Astrocyte (in vitro differentiated cells and primary cell): Measurements from ENCODE around the gene CHN2. TPM values are rescaled to one million over a fixed set of nuclear protein-coding genes. Genes with fewer than 3 reads are reported as not detected.

Experiments
- DNase-seq: peaks from one replicate; pipeline ENCODE4 v3.0.0-alpha.2; 2010; ENCODE audit warnings: low read depth
- FAIRE-seq: peaks from 2 replicates; lab custom pipeline; 2011; peaks lifted over from hg19 to GRCh38; lab: Jason Lieb, UNC
- H2AFZ ChIP-seq: 2 replicates; pipeline ENCODE4 v1.6.0; 2012; ENCODE audit warnings: low read depth, low read length, inconsistent platforms
- H3K27ac ChIP-seq: 2 replicates; pipeline ENCODE4 v1.5.1; 2011; ENCODE audit warnings: low read depth, low read length, inconsistent platforms
- H3K27me3 ChIP-seq: 2 replicates; pipeline ENCODE4 v1.6.0; 2011; ENCODE audit warnings: low read length, inconsistent platforms; ENCODE audit not compliant: insufficient read depth
- H3K36me3 ChIP-seq: 2 replicates; pipeline ENCODE4 v1.5.1; 2011; ENCODE audit warnings: low read length, inconsistent platforms; ENCODE audit not compliant: insufficient read depth
- H3K4me1 ChIP-seq: 2 replicates; pipeline ENCODE4 v1.5.1; 2011; ENCODE audit warnings: low read length, inconsistent platforms; ENCODE audit not compliant: insufficient read depth
- H3K4me2 ChIP-seq: 2 replicates; pipeline ENCODE4 v1.6.0; 2012; ENCODE audit warnings: low read length, inconsistent platforms
- H3K4me3 ChIP-seq: 2 replicates; pipeline ENCODE4 v1.5.1; 2011; ENCODE audit warnings: low read depth, mild to moderate bottlenecking, low read length, inconsistent platforms; ENCODE audit not compliant: insufficient read depth
- H3K79me2 ChIP-seq: 2 replicates; pipeline ENCODE4 v1.6.0; 2012; ENCODE audit warnings: mild to moderate bottlenecking, low read length, inconsistent platforms; ENCODE audit not compliant: insufficient read depth
- H3K9ac ChIP-seq: 2 replicates; pipeline ENCODE4 v1.6.0; 2012; ENCODE audit warnings: mild to moderate bottlenecking, low read length, inconsistent platforms
- H3K9me3 ChIP-seq: 2 replicates; pipeline ENCODE4 v1.5.1; 2012; ENCODE audit warnings: low read depth, mild to moderate bottlenecking, low read length, inconsistent platforms; ENCODE audit not compliant: insufficient read depth
- H4K20me1 ChIP-seq: 2 replicates; pipeline ENCODE4 v1.6.0; 2012; ENCODE audit warnings: low read length, inconsistent platforms; ENCODE audit not compliant: insufficient read depth
- H3K27ac Mint-ChIP-seq: one replicate; pipeline ENCODE4 v1.8.0; 2021; ENCODE audit warnings: mild to moderate bottlenecking, mixed read lengths; ENCODE audit not compliant: unreplicated experiment
- H3K27me3 Mint-ChIP-seq: one replicate; pipeline ENCODE4 v1.8.0; 2021; ENCODE audit warnings: low read depth, mixed read lengths; ENCODE audit not compliant: unreplicated experiment
- H3K36me3 Mint-ChIP-seq: one replicate; pipeline ENCODE4 v1.8.0; 2021; ENCODE audit warnings: low read depth, mixed read lengths; ENCODE audit not compliant: unreplicated experiment
- H3K4me1 Mint-ChIP-seq: one replicate; pipeline ENCODE4 v1.8.0; 2021; ENCODE audit warnings: low read depth, mixed read lengths; ENCODE audit not compliant: unreplicated experiment
- H3K4me3 Mint-ChIP-seq: one replicate; pipeline ENCODE4 v1.8.0; 2021; ENCODE audit warnings: mild to moderate bottlenecking, moderate library complexity, mixed read lengths; ENCODE audit not compliant: unreplicated experiment
- H3K9me3 Mint-ChIP-seq: one replicate; pipeline ENCODE4 v1.8.0; 2021; ENCODE audit warnings: mild to moderate bottlenecking, mixed read lengths; ENCODE audit not compliant: unreplicated experiment
- CTCF ChIP-seq: IDR thresholded peaks from 2 replicates; pipeline ENCODE4 v1.5.1; 2011; ENCODE audit warnings: low read depth, mild to moderate bottlenecking, inconsistent platforms, low read length, moderate library complexity; ENCODE audit not compliant: insufficient read depth
- EZH2 ChIP-seq: IDR thresholded peaks from 2 replicates; pipeline ENCODE4 v1.6.1; 2012; ENCODE audit warnings: mild to moderate bottlenecking, low read length, inconsistent platforms; ENCODE audit not compliant: insufficient read depth
- total RNA-seq: library from RNA; stranded (reverse); gene quantifications from 2 replicates; pipeline ENCODE4 v1.2.1, GENCODE V29; 2021

The CHN2 gene
- total RNA-seq, 1 donor from 2014 or later: 2.5 TPM

DNA sequence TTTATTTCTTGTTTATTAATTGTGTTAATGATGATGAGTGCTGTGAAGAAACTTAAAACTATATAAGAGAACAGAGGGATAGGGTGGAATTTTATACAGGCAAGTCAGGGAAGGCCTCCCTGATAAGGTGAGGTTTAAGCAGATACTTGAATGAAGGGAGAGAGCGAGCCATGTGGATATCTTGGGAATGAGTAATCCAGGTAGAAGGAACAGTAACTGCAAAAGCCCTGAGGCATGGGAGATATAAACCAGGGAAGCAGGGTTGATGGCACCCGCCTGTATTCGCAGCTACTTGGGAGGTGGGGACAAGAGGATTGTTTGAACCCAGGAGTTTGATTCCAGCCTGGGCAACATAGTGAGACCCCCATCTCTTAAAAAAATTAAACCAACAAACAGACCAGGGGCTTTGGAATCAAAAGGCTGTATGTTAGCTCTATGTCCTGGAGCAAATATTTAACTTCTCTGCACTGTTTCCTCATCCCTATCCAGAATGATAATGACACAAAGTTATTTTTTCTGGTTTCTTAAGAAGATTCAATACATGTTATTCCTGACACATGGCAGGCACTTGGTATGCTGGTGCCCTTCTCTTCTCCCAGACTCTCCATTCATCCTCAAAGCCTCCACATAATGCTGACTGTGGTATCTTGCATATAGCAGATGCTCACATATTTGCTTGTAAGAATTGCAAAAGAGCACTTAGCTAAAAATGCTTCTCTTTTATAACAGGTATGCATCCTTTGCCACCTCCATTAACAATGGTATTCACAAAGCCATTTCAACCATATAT lies 169.3 kb downstream of the CHN2 start:
- Histone ChIP-seq H3K4me3 (no peak overlapping the region), H3K9me3 (no peaks in the 10 kb centered on the region), H3K36me3 (no peaks in the 10 kb centered on the region), H3K9ac (no peak overlapping the region), H3K27me3 (peaks cover 10% of the 10 kb centered on the region), H3K27ac (no peak overlapping the region), H3K4me2 (no peak overlapping the region), H4K20me1 (no peaks in the 10 kb centered on the region), H2AFZ (no peak overlapping the region), H3K79me2 (no peaks in the 10 kb centered on the region), H3K4me1 (no peaks in the 10 kb centered on the region)
- no peak overlapping the region for H3K4me3 Mint-ChIP-seq
- DNase-seq (no peak), FAIRE-seq (no peak)
- TF ChIP-seq EZH2 (no peak), CTCF (no peak)
- no peaks in the 10 kb centered on the region for H3K4me1 Mint-ChIP-seq
- peaks cover 23% of the 10 kb centered on the region for H3K27me3 Mint-ChIP-seq
- peaks cover 7% of the 10 kb centered on the region for H3K9me3 Mint-ChIP-seq
- no peaks in the 10 kb centered on the region for H3K36me3 Mint-ChIP-seq
- no peak overlapping the region for H3K27ac Mint-ChIP-seq

DNA sequence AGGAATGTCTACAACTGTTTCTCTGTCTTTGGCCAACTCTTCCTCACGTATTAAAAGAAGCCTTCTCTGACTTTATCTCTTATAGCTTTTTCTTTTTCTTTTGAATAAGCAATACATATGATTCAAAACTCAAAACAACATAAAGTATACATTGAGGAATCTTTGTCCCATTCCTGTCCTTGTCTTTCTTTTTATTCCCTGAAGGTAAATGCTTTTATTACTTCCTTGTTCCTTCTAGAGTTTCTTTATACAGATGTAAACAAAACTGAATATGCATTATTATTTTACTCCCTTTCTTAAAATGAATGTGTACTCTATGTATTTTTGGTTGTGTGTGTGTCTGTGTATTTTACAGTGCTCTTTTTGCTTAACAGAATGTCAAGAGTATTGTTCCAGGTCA lies 170.1 kb downstream of the CHN2 start:
- no peak for FAIRE-seq
- TF ChIP-seq CTCF (no peak), EZH2 (no peak)
- Histone ChIP-seq H3K4me1 (no peaks in the 10 kb centered on the region), H3K27ac (no peak overlapping the region), H3K4me2 (no peak overlapping the region), H3K9me3 (no peaks in the 10 kb centered on the region), H3K27me3 (peaks cover 10% of the 10 kb centered on the region), H3K36me3 (no peaks in the 10 kb centered on the region), H3K9ac (no peak overlapping the region), H3K4me3 (no peak overlapping the region), H4K20me1 (no peaks in the 10 kb centered on the region), H2AFZ (no peak overlapping the region), H3K79me2 (no peaks in the 10 kb centered on the region)
- peaks cover 22% of the 10 kb centered on the region for H3K27me3 Mint-ChIP-seq
- H3K9me3 Mint-ChIP-seq: peaks cover 7% of the 10 kb centered on the region
- H3K4me1 Mint-ChIP-seq: no peaks in the 10 kb centered on the region
- H3K36me3 Mint-ChIP-seq: no peaks in the 10 kb centered on the region
- DNase-seq: no peak
- no peak overlapping the region for H3K4me3 Mint-ChIP-seq
- H3K27ac Mint-ChIP-seq: no peak overlapping the region

GRCh38 chr7:29365423-29365822 lies 170.8 kb downstream of the CHN2 start:
- FAIRE-seq: no peak

More at GRCh38 chr7:29365423-29365822, 170.8 kb downstream of the CHN2 start:
- H3K4me1 Mint-ChIP-seq: peaks cover 4% of the 10 kb centered on the region
- no peak overlapping the region for H3K27ac Mint-ChIP-seq
- no peak overlapping the region for H3K4me3 ChIP-seq
- no peak overlapping the region for H2AFZ ChIP-seq
- H3K27me3 Mint-ChIP-seq: peaks cover 18% of the 10 kb centered on the region
- peaks cover 10% of the 10 kb centered on the region for H3K27me3 ChIP-seq
- H3K4me3 Mint-ChIP-seq: no peak overlapping the region
- H3K36me3 Mint-ChIP-seq: no peaks in the 10 kb centered on the region
- H3K9me3 Mint-ChIP-seq: peaks cover 7% of the 10 kb centered on the region
- H4K20me1 ChIP-seq: no peaks in the 10 kb centered on the region
- no peaks in the 10 kb centered on the region for H3K4me1 ChIP-seq
- no peaks in the 10 kb centered on the region for H3K9me3 ChIP-seq
- no peak overlapping the region for H3K4me2 ChIP-seq
- H3K27ac ChIP-seq: no peak overlapping the region
- no peaks in the 10 kb centered on the region for H3K79me2 ChIP-seq
- DNase-seq: no peak
- H3K9ac ChIP-seq: no peak overlapping the region
- TF ChIP-seq CTCF: no peak
- TF ChIP-seq EZH2: no peak
- H3K36me3 ChIP-seq: no peaks in the 10 kb centered on the region
